Measurements from ENCODE around the gene IKZF1. TPM values are rescaled to one million over a fixed set of nuclear protein-coding genes. Genes with fewer than 3 reads are reported as not detected.

Gene IKZF1
- total and polyA plus RNA-seq, 2 donors (not counting 1 experiment from before 2014, with no cell fraction given) = 0.01 TPM; not detected in 1

DNA sequence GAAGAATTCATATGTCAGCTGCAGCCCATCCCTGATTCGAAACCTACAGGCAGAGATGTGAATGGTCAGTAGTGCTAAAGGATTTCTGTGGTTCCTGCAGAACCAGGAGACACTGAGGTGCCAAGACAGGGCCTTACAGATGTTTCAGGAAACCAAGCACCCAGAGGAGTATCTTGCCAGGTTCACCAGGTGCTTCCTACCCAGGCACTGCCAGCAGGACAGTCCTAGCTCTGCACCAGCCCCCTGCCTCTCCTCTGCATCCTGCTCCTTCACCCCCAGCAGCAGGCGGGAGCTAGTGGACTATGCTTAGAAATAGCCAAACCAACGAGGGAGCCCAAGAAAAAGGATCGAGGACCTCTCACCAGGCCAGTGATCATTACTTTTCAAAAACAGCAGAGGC is 4.2 kb upstream of the IKZF1 start:
- Histone ChIP-seq H3K4me1 (ENCODE audit: control insufficient read depth, extremely low read depth, insufficient read depth, low read length) (no peaks in the 10 kb centered on the region), H3K9me3 (ENCODE audit: control insufficient read depth, insufficient read depth, low read depth, low read length) (no peaks in the 10 kb centered on the region), H3K4me2 (ENCODE audit: extremely low read depth, insufficient read depth, low read length) (no peak overlapping the region), H3K4me3 (replicated peaks in 1 of 4; ENCODE audit: control extremely low read depth in 1 of 4, insufficient read depth in 1 of 4, low read depth in 3 of 4, low read length in 4 of 4) (no peak overlapping the region), H3K9ac (ENCODE audit: insufficient read depth, low read length) (no peak overlapping the region), H3K79me2 (ENCODE audit: control insufficient read depth, insufficient read depth, low read length) (no peaks in the 10 kb centered on the region), H2AFZ (ENCODE audit: low read length) (no peak overlapping the region), H4K20me1 (ENCODE audit: control insufficient read depth, extremely low read depth, insufficient read depth, low read length) (no peaks in the 10 kb centered on the region), H3K27ac (ENCODE audit: insufficient read depth, low read length) (no peak overlapping the region), H3K27me3 (ENCODE audit: control insufficient read depth, insufficient read depth, low read length) (peaks cover 15% of the 10 kb centered on the region), H3K36me3 (ENCODE audit: control insufficient read depth, insufficient read depth, low read length) (no peaks in the 10 kb centered on the region)
- DNase-seq (ENCODE audit: low read depth in 2 of 2) = no peak
- TF ChIP-seq CTCF (conservative IDR thresholded peaks at IDR 0.05 in 1 of 2, IDR thresholded peaks at IDR 0.05 in 1 of 2; ENCODE audit: low read depth in 1 of 2, low read length in 2 of 2) (no peak), EZH2 (IDR thresholded peaks at IDR 0.05; ENCODE audit: low read length, missing control alignments) (no peak)

DNA sequence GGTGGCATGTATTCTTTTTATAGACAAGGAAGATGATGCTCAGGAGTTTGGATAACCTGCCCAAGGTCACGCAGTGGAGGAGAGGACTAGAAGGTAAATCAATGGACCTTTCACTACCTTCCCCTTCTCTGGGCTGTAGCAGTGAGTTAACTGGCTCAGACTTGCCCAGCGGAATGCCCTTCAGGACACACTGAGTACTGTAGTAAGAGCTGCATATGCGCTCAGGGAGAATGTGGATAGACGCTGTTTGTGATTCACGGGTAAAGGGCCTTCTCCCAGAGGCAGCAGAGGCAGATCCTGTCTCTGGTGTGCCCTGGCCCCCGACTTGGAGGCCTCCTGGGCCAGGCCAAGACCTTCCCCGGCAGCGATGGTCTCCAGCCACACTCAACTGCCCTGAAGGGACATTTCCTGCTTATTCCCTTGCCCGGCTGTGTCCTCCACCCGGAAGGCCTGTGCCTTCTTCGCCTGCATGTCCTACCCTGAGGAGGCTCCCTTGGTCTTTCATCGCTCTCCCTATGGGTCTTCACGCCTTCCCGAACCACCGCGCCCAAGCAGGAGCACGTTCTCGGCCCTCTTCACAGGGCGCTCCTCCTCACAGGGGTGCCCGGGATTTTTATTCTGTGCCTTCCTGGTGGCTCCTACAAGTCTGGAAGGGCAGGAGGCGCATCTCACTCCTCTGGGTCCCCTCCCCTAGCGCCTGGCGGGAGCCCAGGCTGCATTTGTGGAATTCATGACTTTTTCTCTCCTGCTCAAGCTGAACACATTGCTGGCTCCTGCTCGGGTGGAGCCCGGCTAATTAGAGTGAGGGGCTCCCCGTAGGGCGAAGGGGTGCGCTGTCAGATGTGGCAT is 1.8 kb upstream of the IKZF1 start:
- no peak overlapping the region for H3K4me2 ChIP-seq (ENCODE audit: extremely low read depth, insufficient read depth, low read length)
- H4K20me1 ChIP-seq (ENCODE audit: control insufficient read depth, extremely low read depth, insufficient read depth, low read length) = no peaks in the 10 kb centered on the region
- no peak overlapping the region for H3K4me3 ChIP-seq (replicated peaks in 1 of 4; ENCODE audit: control extremely low read depth in 1 of 4, insufficient read depth in 1 of 4, low read depth in 3 of 4, low read length in 4 of 4)
- no peaks in the 10 kb centered on the region for H3K36me3 ChIP-seq (ENCODE audit: control insufficient read depth, insufficient read depth, low read length)
- H2AFZ ChIP-seq (ENCODE audit: low read length) = no peak overlapping the region
- no peaks in the 10 kb centered on the region for H3K4me1 ChIP-seq (ENCODE audit: control insufficient read depth, extremely low read depth, insufficient read depth, low read length)
- H3K27ac ChIP-seq (ENCODE audit: insufficient read depth, low read length) = no peak overlapping the region
- no peak for TF ChIP-seq EZH2 (IDR thresholded peaks at IDR 0.05; ENCODE audit: low read length, missing control alignments)
- TF ChIP-seq CTCF (conservative IDR thresholded peaks at IDR 0.05 in 1 of 2, IDR thresholded peaks at IDR 0.05 in 1 of 2; ENCODE audit: low read depth in 1 of 2, low read length in 2 of 2) = no peak
- H3K9ac ChIP-seq (ENCODE audit: insufficient read depth, low read length) = no peak overlapping the region
- DNase-seq (ENCODE audit: low read depth in 2 of 2) = no peak
- no peaks in the 10 kb centered on the region for H3K79me2 ChIP-seq (ENCODE audit: control insufficient read depth, insufficient read depth, low read length)
- peaks cover 19% of the 10 kb centered on the region for H3K27me3 ChIP-seq (ENCODE audit: control insufficient read depth, insufficient read depth, low read length)
- H3K9me3 ChIP-seq (ENCODE audit: control insufficient read depth, insufficient read depth, low read depth, low read length) = no peaks in the 10 kb centered on the region

DNA sequence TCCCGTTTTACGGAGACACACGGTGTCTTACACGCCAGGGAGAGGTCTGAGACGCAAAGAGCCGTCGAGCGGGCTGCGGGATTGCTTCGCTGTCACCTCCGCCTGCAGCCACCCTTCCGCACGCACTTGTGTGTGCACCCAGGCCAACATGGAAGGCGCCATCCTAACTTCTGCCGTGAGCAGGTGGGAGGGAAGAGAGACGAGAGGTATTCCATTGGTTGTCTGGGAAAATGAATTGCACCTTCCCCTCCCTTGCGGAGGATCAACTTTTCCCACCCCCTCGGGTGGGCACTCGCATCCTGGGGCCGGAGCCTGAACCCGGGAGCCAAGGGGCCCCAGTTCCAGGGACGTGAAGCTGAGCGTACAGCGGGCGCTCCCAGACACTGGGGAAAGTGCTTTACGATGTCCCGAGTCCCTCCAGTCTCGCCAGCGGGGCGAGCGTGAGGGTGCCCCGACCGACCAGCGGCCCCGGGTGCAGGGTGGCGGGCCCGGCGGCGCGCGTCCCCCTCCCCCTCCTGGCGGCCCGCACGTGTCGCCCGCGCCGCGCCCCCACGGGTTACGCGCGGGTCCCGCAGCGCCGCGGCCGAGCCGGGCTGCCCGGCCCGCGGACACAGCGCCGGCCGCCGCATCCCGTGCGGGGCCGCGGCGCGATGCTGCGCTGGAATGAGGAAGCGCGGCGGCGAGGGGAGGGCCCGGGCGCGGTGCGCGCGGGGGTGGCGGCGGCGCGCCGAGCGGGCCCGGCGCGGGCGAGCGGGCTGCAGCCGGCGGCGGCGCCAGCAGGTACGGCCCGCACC is 984 bp upstream of the IKZF1 start:
- Histone ChIP-seq H3K27me3 (ENCODE audit: control insufficient read depth, insufficient read depth, low read length) (peaks cover 19% of the 10 kb centered on the region), H3K4me3 (replicated peaks in 1 of 4; ENCODE audit: control extremely low read depth in 1 of 4, insufficient read depth in 1 of 4, low read depth in 3 of 4, low read length in 4 of 4) (no peak overlapping the region), H3K4me1 (ENCODE audit: control insufficient read depth, extremely low read depth, insufficient read depth, low read length) (no peaks in the 10 kb centered on the region), H3K36me3 (ENCODE audit: control insufficient read depth, insufficient read depth, low read length) (no peaks in the 10 kb centered on the region), H3K79me2 (ENCODE audit: control insufficient read depth, insufficient read depth, low read length) (no peaks in the 10 kb centered on the region), H2AFZ (ENCODE audit: low read length) (no peak overlapping the region), H3K4me2 (ENCODE audit: extremely low read depth, insufficient read depth, low read length) (no peak overlapping the region), H3K27ac (ENCODE audit: insufficient read depth, low read length) (no peak overlapping the region), H3K9ac (ENCODE audit: insufficient read depth, low read length) (no peak overlapping the region), H3K9me3 (ENCODE audit: control insufficient read depth, insufficient read depth, low read depth, low read length) (no peaks in the 10 kb centered on the region), H4K20me1 (ENCODE audit: control insufficient read depth, extremely low read depth, insufficient read depth, low read length) (no peaks in the 10 kb centered on the region)
- TF ChIP-seq EZH2 (IDR thresholded peaks at IDR 0.05; ENCODE audit: low read length, missing control alignments) (peak; percentile 62), CTCF (conservative IDR thresholded peaks at IDR 0.05 in 1 of 2, IDR thresholded peaks at IDR 0.05 in 1 of 2; ENCODE audit: low read depth in 1 of 2, low read length in 2 of 2) (no peak)
- no peak for DNase-seq (ENCODE audit: low read depth in 2 of 2)
